ENCODE data around the gene AFAP1L1.

AFAP1L1 gene

GRCh38 chr5:149277801-149278200 is 6.1 kb downstream of the AFAP1L1 start:
- H3K36me3 ChIP-seq (ENCODE audit: control insufficient read depth, insufficient read depth, low read length), result peaks cover 8% of the 10 kb centered on the region
- peaks cover 8% of the 10 kb centered on the region for H3K4me1 ChIP-seq (ENCODE audit: control insufficient read depth, insufficient read depth, low read length, poor library complexity, severe bottlenecking)
- no peaks in the 10 kb centered on the region for H3K9me3 ChIP-seq (ENCODE audit: control insufficient read depth, low read length)
- H3K27ac ChIP-seq (ENCODE audit: low read depth, low read length, severe bottlenecking), result no peak overlapping the region
- H3K4me3 ChIP-seq (ENCODE audit: extremely low read depth, insufficient read depth, low read length, poor library complexity, severe bottlenecking), result no peak overlapping the region
- 93 to 95% methylated on average over 4 of the region's 4 CpGs for WGBS, 2 experiments (ENCODE audit: insufficient coverage in 2 of 2)

DNA sequence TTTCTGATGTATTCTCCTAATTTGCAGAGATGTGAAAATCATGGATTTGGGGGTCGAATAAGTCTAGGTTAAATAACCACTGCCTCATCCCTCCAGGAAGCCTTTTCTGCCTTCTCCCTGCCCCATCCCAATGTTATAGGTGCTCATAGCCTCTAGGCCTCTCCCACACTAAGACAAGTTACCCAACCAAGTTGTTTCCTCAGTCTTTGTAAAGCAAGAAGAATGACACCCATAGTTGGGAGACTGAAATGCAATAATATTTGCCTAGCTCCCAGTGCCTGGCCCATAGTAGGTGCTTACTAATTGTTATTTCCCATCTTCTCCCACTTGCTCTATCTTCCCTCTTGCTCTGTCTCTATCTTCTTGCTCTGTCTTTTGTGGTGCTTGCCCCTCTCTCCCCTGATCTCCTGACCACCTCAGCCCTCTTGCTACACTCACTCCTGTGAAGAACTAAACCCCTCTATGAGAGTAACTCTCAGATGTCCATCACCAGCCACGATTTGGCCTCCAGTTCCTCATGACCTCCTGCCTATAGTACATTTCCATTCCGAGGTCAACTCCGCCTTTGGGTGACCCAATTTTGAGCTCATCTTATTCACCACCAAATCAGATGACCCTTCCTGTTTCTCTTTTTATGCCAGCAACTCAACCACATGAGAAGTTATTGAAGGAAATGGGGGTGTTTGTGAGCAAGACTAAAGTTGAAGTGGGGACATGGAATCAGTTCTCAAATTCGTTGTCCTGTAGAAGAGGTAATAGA is 7.0 kb downstream of the AFAP1L1 start:
- peaks cover 2% of the 10 kb centered on the region for H3K4me1 ChIP-seq (ENCODE audit: control insufficient read depth, insufficient read depth, low read length, poor library complexity, severe bottlenecking)
- H3K27ac ChIP-seq (ENCODE audit: low read depth, low read length, severe bottlenecking), result no peak overlapping the region
- H3K9me3 ChIP-seq (ENCODE audit: control insufficient read depth, low read length), result no peaks in the 10 kb centered on the region
- no peak overlapping the region for H3K4me3 ChIP-seq (ENCODE audit: extremely low read depth, insufficient read depth, low read length, poor library complexity, severe bottlenecking)
- 78 to 83% methylated on average over 2 of the region's 5 CpGs for WGBS, 2 experiments (ENCODE audit: insufficient coverage in 2 of 2)
- peaks cover 8% of the 10 kb centered on the region for H3K36me3 ChIP-seq (ENCODE audit: control insufficient read depth, insufficient read depth, low read length)

DNA sequence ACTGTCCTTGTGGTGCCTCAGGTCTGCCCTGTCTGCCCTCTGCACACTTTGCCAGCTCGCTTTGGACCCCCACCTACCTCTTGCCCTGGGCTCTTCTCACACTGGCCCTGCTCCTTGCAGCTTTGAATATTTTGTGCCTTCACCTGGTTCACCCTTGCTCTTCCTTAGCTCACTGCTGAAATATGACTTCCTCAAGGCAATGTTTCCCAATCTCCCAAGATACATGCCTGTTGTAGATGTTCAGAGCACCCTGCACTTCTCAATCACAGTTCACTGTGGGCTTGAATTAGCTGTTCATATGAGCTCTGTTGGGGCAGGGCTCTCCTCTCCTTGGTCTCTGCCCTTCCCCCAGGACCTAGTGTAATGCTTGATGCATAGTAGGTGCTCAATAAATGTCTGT is 8.0 kb downstream of the AFAP1L1 start:
- WGBS, 2 experiments (ENCODE audit: insufficient coverage in 2 of 2), result 94 to 100% methylated on average over 1 of the region's 1 CpG
- Histone ChIP-seq H3K36me3 (ENCODE audit: control insufficient read depth, insufficient read depth, low read length) (peaks cover 8% of the 10 kb centered on the region), H3K4me3 (ENCODE audit: extremely low read depth, insufficient read depth, low read length, poor library complexity, severe bottlenecking) (no peak overlapping the region), H3K27ac (ENCODE audit: low read depth, low read length, severe bottlenecking) (no peak overlapping the region), H3K4me1 (ENCODE audit: control insufficient read depth, insufficient read depth, low read length, poor library complexity, severe bottlenecking) (no peaks in the 10 kb centered on the region), H3K9me3 (ENCODE audit: control insufficient read depth, low read length) (no peaks in the 10 kb centered on the region)

- H3K4me1 ChIP-seq (ENCODE audit: control insufficient read depth, insufficient read depth, low read length, poor library complexity, severe bottlenecking), result no peaks in the 10 kb centered on the region
- WGBS, 2 experiments (ENCODE audit: insufficient coverage in 2 of 2), result 40% methylated on average over 1 of the region's 1 CpG; no CpG with 5 or more reads in 1 of the 2 experiments
- H3K9me3 ChIP-seq (ENCODE audit: control insufficient read depth, low read length), result no peaks in the 10 kb centered on the region
Measured at GRCh38 chr5:149280124-149280523, 8.5 kb downstream of the AFAP1L1 start.

DNA sequence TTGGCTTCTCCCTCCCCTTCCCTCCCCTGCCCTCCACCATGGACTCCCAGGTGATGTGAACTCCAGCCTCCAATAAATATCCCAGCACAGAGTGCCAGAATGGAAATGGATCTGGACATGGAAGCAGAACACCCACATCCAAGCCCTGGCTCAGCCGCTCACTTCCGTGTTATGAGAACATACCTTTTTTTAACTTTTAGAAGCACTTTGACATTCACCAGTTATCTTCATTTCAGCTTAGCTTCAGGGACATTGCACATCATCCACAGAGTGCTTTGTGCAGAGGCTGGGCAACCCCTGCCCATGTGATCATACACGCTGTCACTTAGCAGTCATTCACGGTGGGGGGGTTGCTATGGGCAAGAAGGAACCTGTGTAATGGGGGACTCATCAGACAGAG is 9.1 kb downstream of the AFAP1L1 start:
- Histone ChIP-seq H3K27ac (ENCODE audit: low read depth, low read length, severe bottlenecking) (no peak overlapping the region), H3K4me1 (ENCODE audit: control insufficient read depth, insufficient read depth, low read length, poor library complexity, severe bottlenecking) (no peaks in the 10 kb centered on the region)

More at GRCh38 chr5:149280124-149280523, 8.5 kb downstream of the AFAP1L1 start:
- H3K4me3 ChIP-seq (ENCODE audit: extremely low read depth, insufficient read depth, low read length, poor library complexity, severe bottlenecking), result no peak overlapping the region
- peaks cover 8% of the 10 kb centered on the region for H3K36me3 ChIP-seq (ENCODE audit: control insufficient read depth, insufficient read depth, low read length)
- H3K27ac ChIP-seq (ENCODE audit: low read depth, low read length, severe bottlenecking), result no peak overlapping the region

DNA sequence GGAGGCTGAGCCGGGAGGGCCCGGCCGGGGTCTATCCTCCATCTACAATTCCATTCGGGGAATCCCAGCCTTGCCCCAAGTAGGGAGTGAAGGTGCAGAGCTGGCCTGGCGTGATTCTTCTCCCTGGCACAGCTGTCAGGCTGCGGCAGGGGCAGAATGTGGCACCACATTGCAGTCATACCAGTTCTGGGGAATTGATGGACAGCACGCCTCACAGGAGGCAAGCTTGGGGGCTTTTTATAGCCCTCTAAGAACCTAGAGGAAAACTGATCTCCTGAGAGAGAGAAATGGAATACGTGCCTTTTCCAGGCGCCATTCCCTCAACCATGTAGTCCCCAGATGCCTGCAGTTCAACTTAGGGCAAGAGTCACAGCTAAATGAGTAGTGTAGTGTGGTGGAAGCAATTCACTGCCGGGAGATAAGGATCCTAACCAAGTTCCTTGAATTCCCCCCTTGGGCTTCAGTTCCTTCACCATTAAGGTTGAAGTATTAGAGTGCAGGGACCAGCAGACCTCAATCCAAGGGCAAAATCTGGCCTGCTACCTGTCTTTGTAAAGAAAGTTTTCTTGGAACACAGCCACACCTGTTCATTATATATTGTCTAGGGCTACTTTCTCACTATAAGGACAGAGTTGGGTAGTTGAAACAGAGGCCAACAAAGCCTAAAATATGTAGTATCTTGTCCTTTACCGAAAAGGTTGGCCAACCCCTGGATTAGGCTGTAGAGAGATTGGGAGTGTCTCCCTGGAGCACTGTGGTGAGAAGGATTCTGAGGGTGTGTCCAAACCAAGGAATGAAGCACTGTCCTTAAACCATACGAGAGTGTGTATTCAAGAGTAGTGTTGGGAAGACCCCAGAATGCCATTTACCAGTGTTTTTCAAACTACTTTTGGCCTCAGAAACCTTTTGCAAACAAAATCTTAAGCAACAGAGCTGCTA is 10.6 kb downstream of the AFAP1L1 start:
- Histone ChIP-seq H3K36me3 (ENCODE audit: control insufficient read depth, insufficient read depth, low read length) (peaks cover 11% of the 10 kb centered on the region), H3K9me3 (ENCODE audit: control insufficient read depth, low read length) (no peaks in the 10 kb centered on the region), H3K4me3 (ENCODE audit: extremely low read depth, insufficient read depth, low read length, poor library complexity, severe bottlenecking) (no peak overlapping the region), H3K27ac (ENCODE audit: low read depth, low read length, severe bottlenecking) (no peak overlapping the region), H3K4me1 (ENCODE audit: control insufficient read depth, insufficient read depth, low read length, poor library complexity, severe bottlenecking) (no peaks in the 10 kb centered on the region)
- WGBS, 2 experiments (ENCODE audit: insufficient coverage in 2 of 2), result 88 to 90% methylated on average over 9 of the region's 12 CpGs

More for the DNA sequence above, 9.1 kb downstream of the AFAP1L1 start:
- peaks cover 8% of the 10 kb centered on the region for H3K36me3 ChIP-seq (ENCODE audit: control insufficient read depth, insufficient read depth, low read length)
- 83 to 100% methylated on average over 3 of the region's 4 CpGs for WGBS, 2 experiments (ENCODE audit: insufficient coverage in 2 of 2)
- H3K4me3 ChIP-seq (ENCODE audit: extremely low read depth, insufficient read depth, low read length, poor library complexity, severe bottlenecking), result no peak overlapping the region
- H3K9me3 ChIP-seq (ENCODE audit: control insufficient read depth, low read length), result no peaks in the 10 kb centered on the region

GRCh38 chr5:149282966-149283332 is 11.3 kb downstream of the AFAP1L1 start:
- Histone ChIP-seq H3K9me3 (ENCODE audit: control insufficient read depth, low read length) (no peaks in the 10 kb centered on the region), H3K27ac (ENCODE audit: low read depth, low read length, severe bottlenecking) (no peak overlapping the region), H3K36me3 (ENCODE audit: control insufficient read depth, insufficient read depth, low read length) (peaks cover 11% of the 10 kb centered on the region), H3K4me1 (ENCODE audit: control insufficient read depth, insufficient read depth, low read length, poor library complexity, severe bottlenecking) (peaks cover 2% of the 10 kb centered on the region), H3K4me3 (ENCODE audit: extremely low read depth, insufficient read depth, low read length, poor library complexity, severe bottlenecking) (no peak overlapping the region)
- WGBS, 2 experiments (ENCODE audit: insufficient coverage in 2 of 2), result 97% methylated on average over 4 of the region's 5 CpGs

DNA sequence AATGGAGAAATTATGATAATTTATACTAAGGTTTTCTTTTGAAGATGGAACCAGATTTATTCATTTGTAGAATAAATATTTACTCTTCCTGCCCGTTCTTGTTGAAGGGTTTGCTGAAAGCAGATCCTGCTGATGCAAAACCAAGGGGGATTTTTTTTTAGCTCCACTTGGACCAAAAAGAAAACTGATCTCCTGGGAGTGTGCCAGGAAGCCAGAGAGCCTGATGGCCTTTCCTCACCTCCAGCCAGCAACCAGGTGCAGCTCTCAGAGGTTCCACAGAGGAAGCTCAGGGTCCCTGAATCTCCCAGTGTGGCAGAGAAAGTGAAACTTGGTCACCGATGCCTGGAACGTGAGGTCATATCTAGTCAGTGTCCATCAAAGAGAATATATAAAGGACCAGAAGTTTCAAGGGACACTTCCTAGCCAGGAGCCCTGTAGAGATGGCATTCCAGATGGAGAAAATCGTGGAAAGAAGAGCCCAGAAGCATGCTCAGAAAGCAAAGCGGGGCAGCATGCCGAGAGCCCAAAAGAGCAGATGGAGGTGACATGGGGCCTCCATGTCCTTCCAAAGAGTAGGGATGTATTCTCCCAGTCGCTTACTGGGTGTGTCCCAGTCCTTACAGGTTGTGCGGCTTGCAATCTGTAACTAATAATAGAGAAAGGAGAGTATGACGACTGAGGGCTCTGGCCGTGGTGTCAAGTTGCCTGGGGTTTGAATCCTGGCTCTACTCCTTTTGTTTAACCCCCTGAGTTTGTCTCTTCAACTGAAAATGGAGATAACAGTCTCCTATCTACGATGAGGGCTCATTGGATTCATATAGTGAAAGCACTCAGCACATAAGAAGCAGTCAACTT is 12.2 kb downstream of the AFAP1L1 start:
- H3K27ac ChIP-seq (ENCODE audit: low read depth, low read length, severe bottlenecking), result no peak overlapping the region
- WGBS, 2 experiments (ENCODE audit: insufficient coverage in 2 of 2), result 85 to 96% methylated on average over 7 to 8 of the region's 11 CpGs
- peaks cover 11% of the 10 kb centered on the region for H3K4me1 ChIP-seq (ENCODE audit: control insufficient read depth, insufficient read depth, low read length, poor library complexity, severe bottlenecking)
- H3K36me3 ChIP-seq (ENCODE audit: control insufficient read depth, insufficient read depth, low read length), result peaks cover 11% of the 10 kb centered on the region
- no peak overlapping the region for H3K4me3 ChIP-seq (ENCODE audit: extremely low read depth, insufficient read depth, low read length, poor library complexity, severe bottlenecking)
- H3K9me3 ChIP-seq (ENCODE audit: control insufficient read depth, low read length), result no peaks in the 10 kb centered on the region

DNA sequence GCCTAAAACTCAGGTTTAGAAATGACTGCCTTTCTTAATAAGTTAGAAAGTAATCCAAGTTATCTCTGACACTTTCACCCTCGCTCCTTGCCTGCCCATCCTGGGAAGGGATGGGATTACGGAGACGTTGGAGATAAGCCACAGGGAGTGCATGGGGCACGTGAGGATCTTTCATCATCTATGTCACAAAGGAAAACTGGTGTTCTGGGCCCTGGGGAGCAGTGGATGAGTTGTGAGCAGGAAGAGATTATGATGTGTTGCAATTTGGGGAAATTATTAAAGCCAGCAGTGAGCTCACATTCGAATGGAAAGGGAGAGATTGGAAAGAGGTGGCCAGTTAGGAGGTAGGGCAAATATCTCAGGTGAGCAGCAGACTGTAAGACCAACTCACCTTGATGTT is 12.8 kb downstream of the AFAP1L1 start:
- Histone ChIP-seq H3K4me1 (ENCODE audit: control insufficient read depth, insufficient read depth, low read length, poor library complexity, severe bottlenecking) (peaks cover 17% of the 10 kb centered on the region), H3K36me3 (ENCODE audit: control insufficient read depth, insufficient read depth, low read length) (peaks cover 11% of the 10 kb centered on the region), H3K9me3 (ENCODE audit: control insufficient read depth, low read length) (no peaks in the 10 kb centered on the region), H3K27ac (ENCODE audit: low read depth, low read length, severe bottlenecking) (no peak overlapping the region), H3K4me3 (ENCODE audit: extremely low read depth, insufficient read depth, low read length, poor library complexity, severe bottlenecking) (no peak overlapping the region)
- 64 to 71% methylated on average over 4 of the region's 5 CpGs for WGBS, 2 experiments (ENCODE audit: insufficient coverage in 2 of 2)

DNA sequence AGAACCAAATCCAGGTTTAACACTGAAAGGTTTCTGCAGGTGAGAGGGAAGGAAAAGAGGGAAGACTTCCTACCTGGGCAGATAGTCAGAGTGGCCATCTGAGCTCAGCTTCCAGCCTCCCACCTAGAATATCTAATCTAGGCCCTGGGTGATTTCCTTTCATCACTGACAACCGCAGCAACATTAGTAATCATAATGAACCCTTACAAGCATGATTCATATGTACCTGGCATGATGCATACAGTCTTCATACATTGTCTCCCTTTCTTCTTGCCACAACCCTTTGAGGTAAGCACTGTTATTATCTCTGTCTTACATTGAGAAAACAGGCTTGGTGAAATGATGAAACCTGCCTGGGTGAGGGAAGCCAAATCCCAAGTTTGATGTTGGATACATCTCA is 13.5 kb downstream of the AFAP1L1 start:
- WGBS, 2 experiments (ENCODE audit: insufficient coverage in 2 of 2), result 100% methylated on average over 1 of the region's 1 CpG
- H3K27ac ChIP-seq (ENCODE audit: low read depth, low read length, severe bottlenecking), result no peak overlapping the region

More for the DNA sequence above, 13.5 kb downstream of the AFAP1L1 start:
- Histone ChIP-seq H3K9me3 (ENCODE audit: control insufficient read depth, low read length) (no peaks in the 10 kb centered on the region), H3K4me1 (ENCODE audit: control insufficient read depth, insufficient read depth, low read length, poor library complexity, severe bottlenecking) (peaks cover 20% of the 10 kb centered on the region), H3K4me3 (ENCODE audit: extremely low read depth, insufficient read depth, low read length, poor library complexity, severe bottlenecking) (no peak overlapping the region), H3K36me3 (ENCODE audit: control insufficient read depth, insufficient read depth, low read length) (peaks cover 11% of the 10 kb centered on the region)
